ENCODE measurements around the gene GPBP1L1.

The GPBP1L1 gene

GRCh38 chr1:45622524-45623394 is 63.6 kb downstream of the GPBP1L1 start:
- in situ Hi-C loops (cut with HindIII; ENCODE audit: low pct_ligation_motif_present, low sequenced_read_pairs) = no loop called here
- no peak overlapping the region for H3K27ac ChIP-seq
- H3K4me3 ChIP-seq (ENCODE audit: low read depth, low read length) = no peak overlapping the region
- no peak for DNase-seq
- peaks cover 27% of the 10 kb centered on the region for H3K36me3 ChIP-seq (replicated peaks)
- no peaks in the 10 kb centered on the region for H3K27me3 ChIP-seq (replicated peaks)
- TF ChIP-seq CTCF (IDR thresholded peaks at IDR 0.05; ENCODE audit: low read depth, low read length, missing control alignments) = no peak

- Histone ChIP-seq H3K36me3 (replicated peaks) (peaks cover 30% of the 10 kb centered on the region), H3K27me3 (replicated peaks) (no peaks in the 10 kb centered on the region), H3K4me3 (ENCODE audit: low read depth, low read length) (no peak overlapping the region), H3K27ac (no peak overlapping the region)
- DNase-seq = no peak
- in situ Hi-C loops (cut with HindIII; ENCODE audit: low pct_ligation_motif_present, low sequenced_read_pairs) = no loop called here
- TF ChIP-seq CTCF (IDR thresholded peaks at IDR 0.05; ENCODE audit: low read depth, low read length, missing control alignments) = no peak
These were observed 64.3 kb downstream of the GPBP1L1 start for GRCh38 chr1:45621895-45622523.

- DNase-seq = no peak
- Histone ChIP-seq H3K27ac (no peak overlapping the region), H3K36me3 (replicated peaks) (peaks cover 32% of the 10 kb centered on the region), H3K27me3 (replicated peaks) (no peaks in the 10 kb centered on the region), H3K4me3 (ENCODE audit: low read depth, low read length) (no peak overlapping the region)
- TF ChIP-seq CTCF (IDR thresholded peaks at IDR 0.05; ENCODE audit: low read depth, low read length, missing control alignments) = no peak
- in situ Hi-C loops (cut with HindIII; ENCODE audit: low pct_ligation_motif_present, low sequenced_read_pairs) = no loop called here
These were observed 64.9 kb downstream of the GPBP1L1 start for GRCh38 chr1:45621501-45621836.

GRCh38 chr1:45620588-45621500 is 65.5 kb downstream of the GPBP1L1 start:
- no peak for TF ChIP-seq CTCF (IDR thresholded peaks at IDR 0.05; ENCODE audit: low read depth, low read length, missing control alignments)
- Histone ChIP-seq H3K4me3 (ENCODE audit: low read depth, low read length) (no peak overlapping the region), H3K27me3 (replicated peaks) (no peaks in the 10 kb centered on the region), H3K36me3 (replicated peaks) (peaks cover 35% of the 10 kb centered on the region), H3K27ac (no peak overlapping the region)
- in situ Hi-C loops (cut with HindIII; ENCODE audit: low pct_ligation_motif_present, low sequenced_read_pairs) = no loop called here
- DNase-seq = no peak

- Histone ChIP-seq H3K27ac (no peak overlapping the region), H3K27me3 (replicated peaks) (no peaks in the 10 kb centered on the region), H3K4me3 (ENCODE audit: low read depth, low read length) (no peak overlapping the region), H3K36me3 (replicated peaks) (peaks cover 44% of the 10 kb centered on the region)
- TF ChIP-seq CTCF (IDR thresholded peaks at IDR 0.05; ENCODE audit: low read depth, low read length, missing control alignments) = no peak
- in situ Hi-C loops (cut with HindIII; ENCODE audit: low pct_ligation_motif_present, low sequenced_read_pairs) = no loop called here
- no peak for DNase-seq
These were observed 67.0 kb downstream of the GPBP1L1 start for GRCh38 chr1:45619149-45619921.

Data from brain microvascular endothelial cell (primary cell).